SK-N-SH treated with all-trans-retinoic acid at 6 μM for 48 hours (cell line): ENCODE results near the gene USP1.
A peak's percentile ranks its signal among the peaks of the same experiment; 100 is the strongest.

Experiments
- ATAC-seq: fragments of 200-7000 bp; cut with Tn5 transposase; 3 replicates; pipeline ENCODE4 v1.9.1; 2020; ENCODE audit warnings: mild to moderate bottlenecking, moderate library complexity
- ARNTL ChIP-seq: fragments of 450-650 bp; formaldehyde crosslinking; IDR thresholded peaks from 2 replicates; pipeline ENCODE4 v1.5.0; 2020; ENCODE audit warnings: low read depth, mild to moderate bottlenecking, moderate library complexity, borderline replicate concordance
- BACH2 ChIP-seq: fragments of 250-450 bp; sonication (Bioruptor Pico); IDR thresholded peaks from 2 replicates; pipeline ENCODE4 v1.9.0; 2021; ENCODE audit warnings: mild to moderate bottlenecking, borderline replicate concordance
- CSDC2 ChIP-seq: fragments of 250-450 bp; sonication (Bioruptor Pico); IDR thresholded peaks from 2 replicates; pipeline ENCODE4 v1.5.0; 2020; ENCODE audit warnings: mild to moderate bottlenecking, moderate library complexity
- ESRRG ChIP-seq: fragments of 250-450 bp; sonication (Bioruptor Pico); IDR thresholded peaks from 2 replicates; pipeline ENCODE4 v1.6.1; 2021; ENCODE audit warnings: mild to moderate bottlenecking
- GLIS3 ChIP-seq: fragments of 250-450 bp; sonication (Bioruptor Pico); IDR thresholded peaks from 2 replicates; pipeline ENCODE4 v1.5.0; 2020; ENCODE audit warnings: mild to moderate bottlenecking, moderate library complexity
- ISL1 ChIP-seq: fragments of 250-450 bp; sonication (Bioruptor Pico); IDR thresholded peaks from 2 replicates; pipeline ENCODE4 v2.1.2; 2022; ENCODE audit warnings: mild to moderate bottlenecking, moderate library complexity
- OSR1 ChIP-seq: fragments of 250-450 bp; sonication (Bioruptor Pico); IDR thresholded peaks from 2 replicates; pipeline ENCODE4 v1.8.0; 2022; ENCODE audit warnings: moderate library complexity, mild to moderate bottlenecking, inconsistent platforms
- PPARA ChIP-seq: fragments of 250-450 bp; sonication (Bioruptor Pico); IDR thresholded peaks from 2 replicates; pipeline ENCODE4 v1.5.0; 2020; ENCODE audit warnings: mild to moderate bottlenecking, borderline replicate concordance
- RARB ChIP-seq: fragments of 250-450 bp; sonication (Bioruptor Pico); IDR thresholded peaks from 2 replicates; pipeline ENCODE4 v1.8.0; 2021; ENCODE audit warnings: mild to moderate bottlenecking, moderate library complexity
- SNAI2 ChIP-seq: fragments of 250-450 bp; sonication (Bioruptor Pico); IDR thresholded peaks from 2 replicates; pipeline ENCODE4 v1.5.0; 2020; ENCODE audit warnings: mild to moderate bottlenecking, moderate library complexity
- TCF4 ChIP-seq: fragments of 250-450 bp; sonication (Bioruptor Pico); IDR thresholded peaks from 2 replicates; pipeline ENCODE4 v1.8.0; 2021; ENCODE audit warnings: mild to moderate bottlenecking, moderate library complexity, borderline replicate concordance
- TOX ChIP-seq: fragments of 250-450 bp; sonication (Bioruptor Pico); IDR thresholded peaks from 2 replicates; pipeline ENCODE4 v1.8.0; 2021; ENCODE audit warnings: mild to moderate bottlenecking, moderate library complexity, borderline replicate concordance
- ZC3H10 ChIP-seq: fragments of 250-450 bp; sonication (Bioruptor Pico); IDR thresholded peaks from 2 replicates; pipeline ENCODE4 v1.5.1; 2021; ENCODE audit warnings: mild to moderate bottlenecking, moderate library complexity
- ZFP3 ChIP-seq: fragments of 250-450 bp; sonication (Bioruptor Pico); IDR thresholded peaks from 2 replicates; pipeline ENCODE4 v1.5.0; 2020; ENCODE audit warnings: mild to moderate bottlenecking, moderate library complexity
- ZFP30 ChIP-seq: fragments of 450-650 bp; formaldehyde crosslinking; IDR thresholded peaks from 2 replicates; pipeline ENCODE4 v1.5.0; 2022; ENCODE audit warnings: mild to moderate bottlenecking, moderate library complexity
- ZNF565 ChIP-seq: fragments of 450-650 bp; formaldehyde crosslinking; conservative IDR thresholded peaks from 2 replicates; pipeline ENCODE4 v1.5.0; 2020; ENCODE audit warnings: low read depth, mild to moderate bottlenecking, moderate library complexity
- ZNF70 ChIP-seq: fragments of 450-650 bp; formaldehyde crosslinking; IDR thresholded peaks from 2 replicates; pipeline ENCODE4 v1.5.0; 2020; ENCODE audit warnings: mild to moderate bottlenecking, moderate library complexity
- ZNF8 ChIP-seq: fragments of 450-650 bp; formaldehyde crosslinking; IDR thresholded peaks from 2 replicates; pipeline ENCODE4 v1.5.0; 2020; ENCODE audit warnings: mild to moderate bottlenecking, moderate library complexity
- TF ChIP-seq, protein P1 (sequence below): fragments of 250-450 bp; sonication (Bioruptor Pico); IDR thresholded peaks from 2 replicates; pipeline ENCODE4 v1.5.0; 2020; ENCODE audit warnings: mild to moderate bottlenecking, moderate library complexity
- TF ChIP-seq, protein P2 (sequence below): fragments of 250-450 bp; sonication (Bioruptor Pico); IDR thresholded peaks from 2 replicates; pipeline ENCODE4 v1.5.1; 2021; ENCODE audit warnings: mild to moderate bottlenecking, moderate library complexity
- TF ChIP-seq, protein P3 (sequence below): fragments of 250-450 bp; sonication (Bioruptor Pico); IDR thresholded peaks from 2 replicates; pipeline ENCODE4 v1.8.0; 2021; ENCODE audit warnings: low read depth, mild to moderate bottlenecking, moderate library complexity, borderline replicate concordance
- TF ChIP-seq, protein P4 (sequence below): fragments of 250-450 bp; sonication (Bioruptor Pico); IDR thresholded peaks from 2 replicates; pipeline ENCODE4 v1.5.1; 2020; ENCODE audit warnings: low read depth, mild to moderate bottlenecking, moderate library complexity

USP1 gene

DNA sequence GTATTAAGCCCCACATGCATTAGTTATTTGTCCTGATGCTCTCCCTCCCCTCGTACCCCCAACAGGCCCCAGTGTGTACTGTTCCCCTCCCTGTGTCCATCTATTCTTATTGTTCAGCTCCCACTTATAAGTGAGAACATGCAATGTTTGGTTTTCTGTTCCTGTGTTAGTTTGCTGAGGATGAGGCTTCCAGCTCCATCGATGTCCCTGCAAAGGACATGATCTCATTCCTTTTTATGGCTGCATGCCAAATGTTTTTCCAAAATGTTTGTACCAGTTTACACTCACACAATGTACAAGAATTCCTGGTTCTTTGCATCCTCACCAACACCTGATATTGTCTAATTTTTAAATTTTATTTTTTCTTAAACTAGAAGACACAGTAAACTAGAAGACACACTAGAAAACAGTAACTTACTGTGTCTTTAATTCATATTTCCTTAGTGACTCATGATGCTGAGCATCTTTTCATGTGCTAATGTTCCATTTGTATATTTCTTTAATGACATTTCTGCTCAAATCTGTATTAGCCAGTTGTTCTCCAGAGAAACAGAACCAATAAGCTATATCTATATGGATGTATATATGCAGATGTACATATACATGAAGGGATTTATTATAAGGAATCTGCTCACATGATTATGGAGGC is 19.4 kb upstream of the USP1 start:
- peak; percentile 61; the same call in 2 of the 3 replicates for ATAC-seq
- TF ChIP-seq, protein P1, sequence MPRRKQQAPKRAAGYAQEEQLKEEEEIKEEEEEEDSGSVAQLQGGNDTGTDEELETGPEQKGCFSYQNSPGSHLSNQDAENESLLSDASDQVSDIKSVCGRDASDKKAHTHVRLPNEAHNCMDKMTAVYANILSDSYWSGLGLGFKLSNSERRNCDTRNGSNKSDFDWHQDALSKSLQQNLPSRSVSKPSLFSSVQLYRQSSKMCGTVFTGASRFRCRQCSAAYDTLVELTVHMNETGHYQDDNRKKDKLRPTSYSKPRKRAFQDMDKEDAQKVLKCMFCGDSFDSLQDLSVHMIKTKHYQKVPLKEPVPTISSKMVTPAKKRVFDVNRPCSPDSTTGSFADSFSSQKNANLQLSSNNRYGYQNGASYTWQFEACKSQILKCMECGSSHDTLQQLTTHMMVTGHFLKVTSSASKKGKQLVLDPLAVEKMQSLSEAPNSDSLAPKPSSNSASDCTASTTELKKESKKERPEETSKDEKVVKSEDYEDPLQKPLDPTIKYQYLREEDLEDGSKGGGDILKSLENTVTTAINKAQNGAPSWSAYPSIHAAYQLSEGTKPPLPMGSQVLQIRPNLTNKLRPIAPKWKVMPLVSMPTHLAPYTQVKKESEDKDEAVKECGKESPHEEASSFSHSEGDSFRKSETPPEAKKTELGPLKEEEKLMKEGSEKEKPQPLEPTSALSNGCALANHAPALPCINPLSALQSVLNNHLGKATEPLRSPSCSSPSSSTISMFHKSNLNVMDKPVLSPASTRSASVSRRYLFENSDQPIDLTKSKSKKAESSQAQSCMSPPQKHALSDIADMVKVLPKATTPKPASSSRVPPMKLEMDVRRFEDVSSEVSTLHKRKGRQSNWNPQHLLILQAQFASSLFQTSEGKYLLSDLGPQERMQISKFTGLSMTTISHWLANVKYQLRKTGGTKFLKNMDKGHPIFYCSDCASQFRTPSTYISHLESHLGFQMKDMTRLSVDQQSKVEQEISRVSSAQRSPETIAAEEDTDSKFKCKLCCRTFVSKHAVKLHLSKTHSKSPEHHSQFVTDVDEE = no peak
- no peak for TF ChIP-seq PPARA
- TF ChIP-seq ZNF70 (CRISPR knock-in tag) = no peak
- no peak for TF ChIP-seq CSDC2
- TF ChIP-seq ZFP3 (CRISPR knock-in tag) = no peak
- no peak for TF ChIP-seq TCF4 (CRISPR knock-in tag)
- TF ChIP-seq, protein P2, sequence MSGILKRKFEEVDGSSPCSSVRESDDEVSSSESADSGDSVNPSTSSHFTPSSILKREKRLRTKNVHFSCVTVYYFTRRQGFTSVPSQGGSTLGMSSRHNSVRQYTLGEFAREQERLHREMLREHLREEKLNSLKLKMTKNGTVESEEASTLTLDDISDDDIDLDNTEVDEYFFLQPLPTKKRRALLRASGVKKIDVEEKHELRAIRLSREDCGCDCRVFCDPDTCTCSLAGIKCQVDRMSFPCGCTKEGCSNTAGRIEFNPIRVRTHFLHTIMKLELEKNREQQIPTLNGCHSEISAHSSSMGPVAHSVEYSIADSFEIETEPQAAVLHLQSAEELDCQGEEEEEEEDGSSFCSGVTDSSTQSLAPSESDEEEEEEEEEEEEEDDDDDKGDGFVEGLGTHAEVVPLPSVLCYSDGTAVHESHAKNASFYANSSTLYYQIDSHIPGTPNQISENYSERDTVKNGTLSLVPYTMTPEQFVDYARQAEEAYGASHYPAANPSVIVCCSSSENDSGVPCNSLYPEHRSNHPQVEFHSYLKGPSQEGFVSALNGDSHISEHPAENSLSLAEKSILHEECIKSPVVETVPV (CRISPR knock-in tag) = no peak
- TF ChIP-seq, protein P3, sequence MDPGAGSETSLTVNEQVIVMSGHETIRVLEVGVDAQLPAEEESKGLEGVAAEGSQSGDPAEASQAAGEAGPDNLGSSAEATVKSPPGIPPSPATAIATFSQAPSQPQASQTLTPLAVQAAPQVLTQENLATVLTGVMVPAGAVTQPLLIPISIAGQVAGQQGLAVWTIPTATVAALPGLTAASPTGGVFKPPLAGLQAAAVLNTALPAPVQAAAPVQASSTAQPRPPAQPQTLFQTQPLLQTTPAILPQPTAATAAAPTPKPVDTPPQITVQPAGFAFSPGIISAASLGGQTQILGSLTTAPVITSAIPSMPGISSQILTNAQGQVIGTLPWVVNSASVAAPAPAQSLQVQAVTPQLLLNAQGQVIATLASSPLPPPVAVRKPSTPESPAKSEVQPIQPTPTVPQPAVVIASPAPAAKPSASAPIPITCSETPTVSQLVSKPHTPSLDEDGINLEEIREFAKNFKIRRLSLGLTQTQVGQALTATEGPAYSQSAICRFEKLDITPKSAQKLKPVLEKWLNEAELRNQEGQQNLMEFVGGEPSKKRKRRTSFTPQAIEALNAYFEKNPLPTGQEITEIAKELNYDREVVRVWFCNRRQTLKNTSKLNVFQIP (CRISPR knock-in tag) = no peak
- TF ChIP-seq ARNTL (CRISPR knock-in tag) = no peak
- no peak for TF ChIP-seq GLIS3 (CRISPR knock-in tag)
- no peak for TF ChIP-seq RARB
- TF ChIP-seq ZFP30 (CRISPR knock-in tag) = no peak
- TF ChIP-seq TOX (CRISPR knock-in tag) = no peak
- TF ChIP-seq ZNF8 (CRISPR knock-in tag) = no peak
- no peak for TF ChIP-seq ESRRG (CRISPR knock-in tag)
- TF ChIP-seq, protein P4, sequence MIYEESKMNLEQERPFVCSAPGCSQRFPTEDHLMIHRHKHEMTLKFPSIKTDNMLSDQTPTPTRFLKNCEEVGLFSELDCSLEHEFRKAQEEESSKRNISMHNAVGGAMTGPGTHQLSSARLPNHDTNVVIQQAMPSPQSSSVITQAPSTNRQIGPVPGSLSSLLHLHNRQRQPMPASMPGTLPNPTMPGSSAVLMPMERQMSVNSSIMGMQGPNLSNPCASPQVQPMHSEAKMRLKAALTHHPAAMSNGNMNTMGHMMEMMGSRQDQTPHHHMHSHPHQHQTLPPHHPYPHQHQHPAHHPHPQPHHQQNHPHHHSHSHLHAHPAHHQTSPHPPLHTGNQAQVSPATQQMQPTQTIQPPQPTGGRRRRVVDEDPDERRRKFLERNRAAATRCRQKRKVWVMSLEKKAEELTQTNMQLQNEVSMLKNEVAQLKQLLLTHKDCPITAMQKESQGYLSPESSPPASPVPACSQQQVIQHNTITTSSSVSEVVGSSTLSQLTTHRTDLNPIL (CRISPR knock-in tag) = no peak
- no peak for TF ChIP-seq ZC3H10 (CRISPR knock-in tag)
- no peak for TF ChIP-seq OSR1 (CRISPR knock-in tag)

DNA sequence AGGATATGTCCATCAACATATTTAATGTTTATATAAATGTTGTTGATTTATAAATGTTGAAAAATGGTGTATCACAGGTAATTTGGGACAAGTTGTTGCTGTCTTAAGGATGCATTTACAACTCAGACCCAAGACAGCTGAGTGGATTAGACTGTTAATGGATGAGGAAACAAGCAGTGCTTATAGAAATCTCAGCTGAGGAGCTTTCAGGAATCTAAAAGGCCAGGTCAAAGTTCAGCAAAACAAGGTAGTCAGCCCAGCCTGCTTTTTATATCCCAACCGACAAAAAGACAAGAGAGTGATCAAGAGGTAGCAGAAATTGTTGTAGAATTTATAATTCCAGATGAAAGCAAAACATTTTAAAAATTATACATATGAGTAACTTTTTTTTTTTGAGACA is 16.6 kb upstream of the USP1 start:
- TF ChIP-seq RARB (no peak), ZFP3 (CRISPR knock-in tag) (no peak)
- ATAC-seq = no peak

DNA sequence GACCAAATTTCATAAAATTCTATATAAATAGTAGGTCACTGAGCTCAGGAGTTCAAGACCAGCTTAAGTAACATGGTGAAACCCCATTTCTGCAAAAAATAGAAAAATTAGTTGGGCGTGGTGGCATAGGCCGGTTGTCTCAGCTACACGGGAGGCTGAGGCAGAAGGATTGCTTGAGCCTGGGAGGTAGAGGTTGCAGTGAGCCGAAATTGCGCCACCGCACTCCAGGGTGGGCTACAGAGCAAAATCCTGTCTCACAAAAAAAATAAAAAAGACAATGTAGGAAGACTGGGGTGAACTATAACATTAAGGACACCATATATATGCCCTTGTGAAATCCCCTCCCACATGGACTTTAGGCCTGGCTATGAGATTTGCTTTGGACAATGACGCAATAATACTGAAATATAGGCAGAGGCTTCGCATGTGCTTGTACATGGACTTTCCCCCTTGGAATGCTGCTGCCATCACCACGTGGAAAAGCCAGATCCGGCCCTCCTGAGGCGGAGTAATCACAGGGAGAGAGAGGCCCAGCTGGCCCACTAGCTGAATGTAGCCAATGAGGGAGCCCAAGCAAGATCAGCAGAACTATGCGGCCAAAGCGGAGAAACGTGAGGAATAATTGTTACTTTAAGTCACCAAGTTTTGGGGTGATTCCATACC is 13.1 kb upstream of the USP1 start:
- no peak for TF ChIP-seq ZFP30 (CRISPR knock-in tag)
- TF ChIP-seq, protein P4 (CRISPR knock-in tag) = no peak
- no peak for TF ChIP-seq ZNF565
- no peak for TF ChIP-seq ZNF8 (CRISPR knock-in tag)
- no peak for TF ChIP-seq PPARA
- no peak for TF ChIP-seq RARB
- no peak for TF ChIP-seq ESRRG (CRISPR knock-in tag)
- no peak for TF ChIP-seq GLIS3 (CRISPR knock-in tag)
- no peak for TF ChIP-seq BACH2
- TF ChIP-seq ISL1 (CRISPR knock-in tag) = no peak
- TF ChIP-seq OSR1 (CRISPR knock-in tag) = no peak
- TF ChIP-seq, protein P3 (CRISPR knock-in tag) = no peak
- TF ChIP-seq TCF4 (CRISPR knock-in tag) = no peak
- TF ChIP-seq, protein P2 (CRISPR knock-in tag) = no peak
- no peak for TF ChIP-seq ZNF70 (CRISPR knock-in tag)
- TF ChIP-seq SNAI2 (CRISPR knock-in tag) = no peak
- no peak for TF ChIP-seq ARNTL (CRISPR knock-in tag)
- ATAC-seq = no peak
